ENCODE results near the gene BASP1.

BASP1 gene

DNA sequence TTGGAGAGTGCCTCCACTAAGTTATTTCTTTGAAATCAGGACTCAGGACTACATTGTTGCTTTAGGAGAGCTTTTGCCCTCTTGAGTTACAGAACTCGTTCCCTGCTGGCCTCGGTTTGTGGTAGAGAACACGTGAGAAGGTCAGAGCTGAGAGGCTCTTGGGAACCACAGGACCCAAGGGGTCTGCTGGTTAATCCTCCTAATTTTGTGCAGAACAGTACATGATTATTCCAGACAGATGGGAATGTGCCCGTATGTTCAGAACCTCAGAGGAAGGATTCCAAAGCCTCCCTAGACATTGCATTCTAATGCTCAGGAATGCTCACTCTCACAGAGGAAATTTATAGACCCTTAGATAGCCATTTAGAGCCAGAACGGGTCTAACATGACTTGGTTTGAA, 25.2 kb upstream of the BASP1 start:
- H3K27me3 ChIP-seq (replicated peaks; ENCODE audit: control insufficient read depth, insufficient read depth, low read length) = no peaks in the 10 kb centered on the region
- DNase-seq (ENCODE audit: extremely low read depth, insufficient read length) = no peak
- no peaks in the 10 kb centered on the region for H3K36me3 ChIP-seq (ENCODE audit: control insufficient read depth, insufficient read depth, low read length)
- TF ChIP-seq, protein P1, sequence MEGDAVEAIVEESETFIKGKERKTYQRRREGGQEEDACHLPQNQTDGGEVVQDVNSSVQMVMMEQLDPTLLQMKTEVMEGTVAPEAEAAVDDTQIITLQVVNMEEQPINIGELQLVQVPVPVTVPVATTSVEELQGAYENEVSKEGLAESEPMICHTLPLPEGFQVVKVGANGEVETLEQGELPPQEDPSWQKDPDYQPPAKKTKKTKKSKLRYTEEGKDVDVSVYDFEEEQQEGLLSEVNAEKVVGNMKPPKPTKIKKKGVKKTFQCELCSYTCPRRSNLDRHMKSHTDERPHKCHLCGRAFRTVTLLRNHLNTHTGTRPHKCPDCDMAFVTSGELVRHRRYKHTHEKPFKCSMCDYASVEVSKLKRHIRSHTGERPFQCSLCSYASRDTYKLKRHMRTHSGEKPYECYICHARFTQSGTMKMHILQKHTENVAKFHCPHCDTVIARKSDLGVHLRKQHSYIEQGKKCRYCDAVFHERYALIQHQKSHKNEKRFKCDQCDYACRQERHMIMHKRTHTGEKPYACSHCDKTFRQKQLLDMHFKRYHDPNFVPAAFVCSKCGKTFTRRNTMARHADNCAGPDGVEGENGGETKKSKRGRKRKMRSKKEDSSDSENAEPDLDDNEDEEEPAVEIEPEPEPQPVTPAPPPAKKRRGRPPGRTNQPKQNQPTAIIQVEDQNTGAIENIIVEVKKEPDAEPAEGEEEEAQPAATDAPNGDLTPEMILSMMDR (IDR thresholded peaks at IDR 0.05; ENCODE audit: insufficient read depth, low read length, poor library complexity, severe bottlenecking) = no peak
- H3K4me3 ChIP-seq (replicated peaks; ENCODE audit: low read depth, low read length) = no peak overlapping the region

DNA sequence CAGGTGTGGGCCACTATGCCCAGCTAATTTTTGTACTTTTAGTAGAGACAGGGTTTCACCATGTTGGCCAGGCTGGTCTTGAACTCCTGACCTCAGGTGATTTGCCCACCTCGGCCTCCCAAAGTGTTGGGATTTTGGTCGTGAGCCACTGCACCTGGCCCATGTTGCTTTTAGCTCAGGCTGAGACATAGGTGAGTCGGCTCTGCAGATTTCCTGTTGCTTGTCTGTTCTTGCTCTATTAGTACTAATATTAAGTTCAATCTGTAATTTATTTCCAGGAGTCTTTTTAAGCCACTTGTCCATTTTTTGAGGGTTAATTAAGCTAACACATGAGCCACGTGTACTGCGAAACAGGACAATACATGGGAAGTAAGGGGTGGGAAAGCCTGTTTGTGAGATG, 21.4 kb upstream of the BASP1 start:
- DNase-seq (ENCODE audit: extremely low read depth, insufficient read length) = no peak
- Histone ChIP-seq H3K4me3 (replicated peaks; ENCODE audit: low read depth, low read length) (no peak overlapping the region), H3K27me3 (replicated peaks; ENCODE audit: control insufficient read depth, insufficient read depth, low read length) (no peaks in the 10 kb centered on the region), H3K36me3 (ENCODE audit: control insufficient read depth, insufficient read depth, low read length) (no peaks in the 10 kb centered on the region)
- TF ChIP-seq, protein P1 (IDR thresholded peaks at IDR 0.05; ENCODE audit: insufficient read depth, low read length, poor library complexity, severe bottlenecking) = no peak

DNA sequence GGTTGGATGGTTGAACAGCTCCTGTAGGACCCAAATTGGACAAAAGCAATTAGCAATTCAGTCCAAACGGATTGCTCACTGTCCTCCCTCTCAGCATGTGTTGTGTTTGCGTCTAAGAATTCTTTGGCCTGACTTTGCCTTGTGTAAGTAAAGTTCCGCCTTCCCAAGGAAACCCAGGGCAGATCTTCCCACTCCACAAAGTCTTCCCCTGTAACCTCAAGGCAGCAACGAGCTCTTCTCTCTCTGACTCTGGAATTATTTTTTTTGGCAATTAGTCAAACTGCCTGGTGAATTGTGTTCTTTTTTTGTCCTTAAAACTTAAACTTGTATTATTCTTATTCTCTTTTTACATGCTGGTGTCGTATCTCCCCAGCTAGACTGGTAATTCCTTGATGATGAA, 20.7 kb upstream of the BASP1 start:
- H3K4me3 ChIP-seq (replicated peaks; ENCODE audit: low read depth, low read length) = no peak overlapping the region
- H3K36me3 ChIP-seq (ENCODE audit: control insufficient read depth, insufficient read depth, low read length) = no peaks in the 10 kb centered on the region
- H3K27me3 ChIP-seq (replicated peaks; ENCODE audit: control insufficient read depth, insufficient read depth, low read length) = no peaks in the 10 kb centered on the region
- DNase-seq (ENCODE audit: extremely low read depth, insufficient read length) = no peak
- TF ChIP-seq, protein P1 (IDR thresholded peaks at IDR 0.05; ENCODE audit: insufficient read depth, low read length, poor library complexity, severe bottlenecking) = no peak

DNA sequence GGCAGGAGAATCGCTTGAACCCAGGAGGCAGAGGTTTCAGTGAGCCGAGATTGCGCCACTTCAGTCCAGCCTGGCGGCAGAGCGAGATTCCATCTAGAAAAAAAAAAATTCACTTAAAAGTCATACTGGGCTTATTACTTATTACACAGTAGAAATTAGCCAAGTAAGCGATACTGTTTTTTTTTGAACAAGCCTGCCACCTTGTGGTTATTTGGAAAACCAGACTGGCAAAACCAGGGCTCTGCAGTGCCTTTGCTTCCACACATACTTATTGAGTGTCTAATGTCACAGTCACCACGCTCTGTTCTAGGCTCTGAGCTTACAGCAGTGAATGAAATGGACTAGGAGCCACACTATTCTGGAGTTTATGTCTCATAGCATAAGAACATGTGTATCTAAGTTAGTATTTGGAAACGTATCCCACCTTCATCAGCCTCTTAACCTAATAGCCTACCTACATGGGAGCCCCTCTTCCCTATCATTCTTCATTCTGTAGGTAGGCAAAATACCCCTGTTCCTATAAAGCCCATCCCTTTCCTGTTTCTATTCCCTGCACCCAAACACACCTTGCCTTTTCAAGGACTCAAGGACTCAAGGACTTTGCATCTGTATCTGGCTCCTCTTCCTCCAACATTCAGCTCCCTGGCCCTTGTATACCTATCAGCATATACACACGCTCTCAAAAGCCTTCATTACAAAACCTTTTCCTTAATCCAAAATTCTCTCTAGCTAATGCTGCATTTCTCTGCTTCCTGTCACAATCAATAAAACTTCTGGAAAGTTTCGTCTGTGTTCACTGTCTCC, 13.9 kb upstream of the BASP1 start:
- Histone ChIP-seq H3K4me3 (replicated peaks; ENCODE audit: low read depth, low read length) (no peak overlapping the region), H3K27me3 (replicated peaks; ENCODE audit: control insufficient read depth, insufficient read depth, low read length) (no peaks in the 10 kb centered on the region), H3K36me3 (ENCODE audit: control insufficient read depth, insufficient read depth, low read length) (no peaks in the 10 kb centered on the region)
- TF ChIP-seq, protein P1 (IDR thresholded peaks at IDR 0.05; ENCODE audit: insufficient read depth, low read length, poor library complexity, severe bottlenecking) = peak; percentile 56
- DNase-seq (ENCODE audit: extremely low read depth, insufficient read length) = no peak

DNA sequence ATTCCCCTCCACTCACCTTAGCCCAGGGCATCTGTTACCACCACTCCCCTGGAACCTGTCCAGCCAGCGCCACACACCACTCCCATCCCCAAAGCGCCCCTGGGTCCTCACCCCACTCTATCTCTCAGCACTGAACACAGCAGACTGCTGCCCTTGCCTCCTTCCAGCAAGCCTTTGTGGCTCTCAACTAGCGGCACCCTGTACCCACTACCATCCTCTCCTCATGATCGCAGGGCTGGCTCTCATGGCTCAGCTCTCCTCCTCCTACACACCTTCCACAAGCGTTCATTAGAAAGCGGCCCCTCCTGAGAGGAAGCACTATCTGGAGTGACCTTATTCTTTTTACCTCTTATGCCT, 13.3 kb upstream of the BASP1 start:
- TF ChIP-seq, protein P1 (IDR thresholded peaks at IDR 0.05; ENCODE audit: insufficient read depth, low read length, poor library complexity, severe bottlenecking) = no peak
- no peak for DNase-seq (ENCODE audit: extremely low read depth, insufficient read length)
- no peaks in the 10 kb centered on the region for H3K27me3 ChIP-seq (replicated peaks; ENCODE audit: control insufficient read depth, insufficient read depth, low read length)
- no peaks in the 10 kb centered on the region for H3K36me3 ChIP-seq (ENCODE audit: control insufficient read depth, insufficient read depth, low read length)
- no peak overlapping the region for H3K4me3 ChIP-seq (replicated peaks; ENCODE audit: low read depth, low read length)

DNA sequence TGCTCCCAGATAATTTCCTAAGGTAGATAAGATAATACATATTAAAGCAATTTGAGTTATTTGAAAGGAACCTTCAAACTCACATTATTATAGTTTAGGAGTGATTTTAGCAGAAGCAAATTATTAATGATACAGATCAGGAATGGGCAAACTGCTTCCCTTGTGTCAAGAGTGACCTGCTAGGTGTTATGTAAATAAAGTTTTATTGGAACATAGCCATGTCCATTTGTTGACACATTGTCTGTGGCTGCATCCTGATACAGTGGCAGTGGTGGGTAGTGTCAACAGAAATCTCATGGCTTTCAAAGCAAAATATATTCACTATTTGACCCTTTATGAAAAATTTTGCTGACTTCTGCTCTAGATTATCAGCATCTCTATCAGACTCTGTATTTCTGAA, 11.4 kb upstream of the BASP1 start:
- H3K36me3 ChIP-seq (ENCODE audit: control insufficient read depth, insufficient read depth, low read length) = no peaks in the 10 kb centered on the region
- no peaks in the 10 kb centered on the region for H3K27me3 ChIP-seq (replicated peaks; ENCODE audit: control insufficient read depth, insufficient read depth, low read length)
- no peak overlapping the region for H3K4me3 ChIP-seq (replicated peaks; ENCODE audit: low read depth, low read length)
- no peak for DNase-seq (ENCODE audit: extremely low read depth, insufficient read length)
- TF ChIP-seq, protein P1 (IDR thresholded peaks at IDR 0.05; ENCODE audit: insufficient read depth, low read length, poor library complexity, severe bottlenecking) = no peak

All from GM06990 (cell line).